ENCODE results near the gene FSD2.

The FSD2 gene, protein sequence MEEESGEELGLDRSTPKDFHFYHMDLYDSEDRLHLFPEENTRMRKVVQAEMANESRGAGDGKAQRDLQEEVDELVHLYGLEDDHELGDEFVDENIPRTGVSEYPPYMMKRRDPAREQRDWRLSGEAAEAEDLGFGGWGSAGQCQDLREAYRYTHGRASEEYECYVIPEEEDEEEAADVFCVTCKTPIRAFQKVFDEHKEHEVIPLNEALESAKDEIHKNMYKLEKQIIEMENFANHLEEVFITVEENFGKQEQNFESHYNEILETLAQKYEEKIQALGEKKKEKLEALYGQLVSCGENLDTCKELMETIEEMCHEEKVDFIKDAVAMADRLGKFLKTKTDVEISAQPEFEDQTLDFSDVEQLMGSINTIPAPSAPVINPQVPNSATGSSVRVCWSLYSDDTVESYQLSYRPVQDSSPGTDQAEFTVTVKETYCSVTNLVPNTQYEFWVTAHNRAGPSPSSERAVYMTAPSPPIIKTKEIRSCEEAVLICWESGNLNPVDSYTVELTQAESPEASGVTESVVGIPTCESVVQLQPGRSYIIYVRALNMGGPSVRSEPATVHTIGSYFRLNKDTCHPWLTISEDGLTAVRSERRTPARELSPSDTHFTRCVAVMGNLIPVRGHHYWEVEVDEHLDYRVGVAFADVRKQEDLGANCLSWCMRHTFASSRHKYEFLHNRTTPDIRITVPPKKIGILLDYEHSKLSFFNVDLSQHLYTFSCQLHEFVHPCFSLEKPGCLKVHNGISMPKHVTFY

DNA sequence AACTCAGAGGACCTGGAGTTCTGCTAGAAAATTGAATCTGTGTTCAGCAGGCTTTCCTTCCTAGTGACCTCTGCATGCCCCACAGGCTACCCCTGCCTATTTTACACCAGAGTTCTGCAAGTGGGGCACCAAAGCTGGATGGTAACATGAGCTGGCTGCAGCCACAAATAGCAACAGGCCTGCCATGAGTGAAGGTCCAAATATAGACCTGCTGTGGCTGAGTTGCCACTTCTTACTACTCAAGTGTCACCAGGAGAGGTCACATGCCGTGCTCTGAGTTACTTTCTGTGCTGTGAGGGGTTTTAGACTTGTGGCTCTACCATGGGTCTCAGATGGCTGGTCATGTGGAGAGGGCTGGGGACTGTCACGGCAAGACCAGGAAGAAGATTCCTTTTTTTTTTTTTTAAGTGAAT, at the start of gene FSD2:
Gene FSD2 (minus strand): TSS at position 76 of the 413 bp plus-strand sequence. CDS start 18,679 bp downstream, outside the sequence.
- DNase-seq (ENCODE audit: low spot score), result no peak

DNA sequence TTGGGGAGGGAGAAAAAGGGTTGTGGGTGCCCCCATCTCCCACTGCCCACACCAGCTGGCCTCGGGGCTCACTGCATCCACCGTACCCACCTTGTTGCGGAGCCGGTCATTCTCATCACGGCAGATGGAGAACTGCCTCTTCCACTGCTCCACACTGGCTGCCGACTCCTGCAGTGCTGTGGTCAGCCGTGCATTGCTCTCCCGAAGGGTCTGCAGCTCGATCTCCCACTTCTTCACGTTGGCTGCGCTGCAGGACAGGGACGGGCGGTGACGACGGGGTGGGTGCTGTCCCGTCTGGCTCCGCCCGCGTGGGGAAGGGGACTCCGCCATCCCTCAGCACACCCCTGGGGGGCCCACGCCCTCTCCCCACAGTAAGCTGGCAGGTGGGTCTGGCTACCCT, 48.7 kb upstream of the FSD2 start:
- no peak for DNase-seq (ENCODE audit: low spot score)

DNA sequence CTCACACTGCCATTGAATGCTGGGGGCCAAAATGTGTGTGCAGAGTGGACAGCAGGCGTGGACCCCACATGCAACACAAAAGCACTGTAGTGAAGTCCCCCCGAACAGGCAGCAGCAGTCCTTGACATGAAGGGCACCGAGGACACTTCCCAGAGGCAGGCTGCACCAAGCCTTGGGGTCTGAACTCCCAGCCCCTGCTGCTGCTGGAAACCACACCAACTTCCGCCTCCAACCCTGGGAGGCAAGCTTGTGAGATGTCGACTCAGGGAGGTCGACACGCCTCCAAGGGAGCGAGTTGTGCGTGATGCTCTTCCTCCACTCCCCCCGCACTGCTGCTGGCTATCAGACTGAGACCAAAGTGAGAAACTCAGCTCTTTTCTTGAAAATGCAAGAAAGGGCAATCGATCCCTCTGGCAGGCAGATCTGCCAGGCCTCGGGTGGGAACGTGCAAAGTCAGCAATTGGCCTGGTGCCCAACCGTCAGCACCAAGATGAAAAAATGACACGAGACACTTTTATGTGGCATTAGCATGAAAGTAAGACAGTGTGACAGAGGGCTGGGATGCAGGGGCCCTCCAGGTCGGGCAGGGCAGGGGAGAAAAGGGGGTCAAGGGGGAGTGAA, 47.2 kb upstream of the FSD2 start:
- no peak for DNase-seq (ENCODE audit: low spot score)

DNA sequence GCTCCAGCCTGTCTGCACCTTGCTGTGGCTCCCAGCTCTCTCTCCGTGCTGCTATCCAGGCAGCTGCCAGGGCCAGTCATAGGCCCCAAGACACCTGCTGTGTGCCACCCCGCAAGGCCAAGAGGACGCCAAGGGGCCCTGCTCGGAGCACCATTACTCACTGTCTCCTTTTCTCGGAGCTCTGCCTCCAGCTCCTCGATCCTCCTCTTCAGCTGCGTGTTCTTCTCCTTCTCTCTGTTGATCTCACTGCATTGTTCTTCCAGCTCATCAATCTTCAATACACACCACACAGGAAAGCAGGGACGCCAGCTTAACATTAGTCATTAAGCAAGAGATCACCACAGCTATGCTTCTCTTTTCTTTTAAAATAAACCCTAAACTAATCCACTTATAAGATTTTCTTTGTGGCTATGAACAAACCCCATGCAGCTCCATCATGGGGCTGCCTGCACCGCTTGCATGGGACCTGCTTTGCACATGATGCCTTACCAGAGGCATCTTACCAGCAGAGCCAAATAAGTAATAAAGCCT, 46.2 kb upstream of the FSD2 start:
- no peak for DNase-seq (ENCODE audit: low spot score)

DNA sequence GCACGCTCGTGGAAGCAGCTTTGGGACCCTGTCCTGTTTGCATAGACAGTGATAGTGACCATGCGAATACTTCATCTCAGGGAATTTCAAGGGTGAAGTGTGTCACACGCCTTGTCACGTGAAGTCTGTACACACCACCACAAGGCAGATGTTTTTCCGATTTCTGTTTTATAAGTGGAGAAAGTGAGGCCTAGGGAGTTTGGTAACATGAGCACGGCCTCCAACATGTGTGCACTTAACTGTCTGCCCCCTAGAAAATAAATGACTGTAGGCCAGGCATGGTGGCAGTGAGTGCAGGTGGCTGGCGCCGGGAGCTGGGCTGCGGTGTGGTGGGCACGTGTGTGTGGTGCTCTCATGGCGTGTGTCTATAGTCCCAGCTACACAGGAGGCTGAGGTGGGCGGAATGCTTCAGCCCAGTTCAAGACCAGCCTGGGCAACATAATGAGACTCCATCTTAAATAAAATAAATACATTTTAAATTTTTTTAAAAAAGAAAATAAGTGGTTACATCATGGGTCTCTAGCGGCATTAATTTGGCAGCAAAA, 45.5 kb upstream of the FSD2 start:
- DNase-seq (ENCODE audit: low spot score), result no peak

DNA sequence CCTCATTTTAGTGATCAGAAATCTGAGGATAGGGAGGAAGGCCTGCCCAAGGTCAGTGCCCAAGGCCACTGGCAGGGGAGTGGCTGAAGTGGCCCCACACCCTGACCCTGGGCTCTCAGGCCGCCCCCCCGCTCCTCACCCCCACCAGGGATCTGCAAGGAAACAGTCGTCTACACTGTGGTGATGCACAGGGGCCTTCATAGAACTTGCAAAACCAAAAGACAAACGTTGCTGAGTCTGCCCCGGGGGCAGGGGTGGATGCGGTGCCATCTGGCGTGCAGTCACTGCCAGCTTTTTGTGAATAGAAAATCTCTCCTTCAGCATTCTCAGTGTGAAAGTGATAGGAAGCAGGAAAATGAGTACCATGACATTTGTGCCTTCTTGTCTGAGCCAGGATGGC, 44.9 kb upstream of the FSD2 start:
- DNase-seq (ENCODE audit: low spot score), result peak; percentile 27

DNA sequence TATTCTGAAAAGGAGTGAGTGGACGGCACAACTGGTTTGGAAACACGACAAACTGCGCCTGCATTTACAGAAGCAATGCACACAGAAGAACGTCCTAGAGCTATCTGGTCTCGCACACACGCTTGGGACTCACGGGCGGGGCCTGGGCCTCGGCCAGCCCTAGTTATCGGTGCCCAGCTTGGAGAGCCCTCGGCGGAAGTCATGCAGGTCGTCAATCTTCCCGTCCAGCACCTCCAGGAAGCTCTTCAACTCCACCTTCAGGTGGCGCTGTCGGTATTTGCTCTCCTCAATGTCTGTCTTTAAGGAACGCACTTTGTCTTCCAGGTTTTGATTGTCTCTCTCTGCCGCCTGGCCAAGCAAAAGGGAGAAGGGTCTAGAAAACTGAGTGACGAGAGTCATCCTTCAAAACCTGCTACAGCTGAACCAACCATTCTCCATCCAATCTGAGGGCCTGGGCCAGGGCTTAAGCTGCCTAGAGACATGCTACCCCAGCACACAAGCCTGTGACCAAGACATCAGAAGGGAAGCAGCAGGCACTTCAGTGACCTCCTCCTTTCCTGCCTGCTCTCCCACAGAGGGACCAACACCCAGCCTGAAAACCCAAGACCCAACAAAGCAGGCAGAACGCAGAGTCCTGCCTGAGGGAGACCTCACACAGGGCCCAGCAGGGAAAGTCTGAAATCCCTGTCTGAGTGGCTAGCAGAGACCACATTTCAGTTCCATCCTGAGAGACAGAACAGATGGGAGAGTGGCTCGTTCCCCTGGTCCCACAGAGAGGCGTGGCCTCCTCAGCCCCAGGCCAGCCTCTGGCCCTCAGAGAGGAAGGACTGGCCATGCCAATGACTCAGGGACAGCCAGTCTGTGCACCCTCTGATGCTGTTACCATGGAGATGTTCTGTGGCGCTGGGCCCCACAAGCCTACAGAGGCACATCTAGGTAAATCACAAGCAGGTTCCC, 44.0 kb upstream of the FSD2 start:
- peak; percentile 80 for DNase-seq (ENCODE audit: low spot score)

DNA sequence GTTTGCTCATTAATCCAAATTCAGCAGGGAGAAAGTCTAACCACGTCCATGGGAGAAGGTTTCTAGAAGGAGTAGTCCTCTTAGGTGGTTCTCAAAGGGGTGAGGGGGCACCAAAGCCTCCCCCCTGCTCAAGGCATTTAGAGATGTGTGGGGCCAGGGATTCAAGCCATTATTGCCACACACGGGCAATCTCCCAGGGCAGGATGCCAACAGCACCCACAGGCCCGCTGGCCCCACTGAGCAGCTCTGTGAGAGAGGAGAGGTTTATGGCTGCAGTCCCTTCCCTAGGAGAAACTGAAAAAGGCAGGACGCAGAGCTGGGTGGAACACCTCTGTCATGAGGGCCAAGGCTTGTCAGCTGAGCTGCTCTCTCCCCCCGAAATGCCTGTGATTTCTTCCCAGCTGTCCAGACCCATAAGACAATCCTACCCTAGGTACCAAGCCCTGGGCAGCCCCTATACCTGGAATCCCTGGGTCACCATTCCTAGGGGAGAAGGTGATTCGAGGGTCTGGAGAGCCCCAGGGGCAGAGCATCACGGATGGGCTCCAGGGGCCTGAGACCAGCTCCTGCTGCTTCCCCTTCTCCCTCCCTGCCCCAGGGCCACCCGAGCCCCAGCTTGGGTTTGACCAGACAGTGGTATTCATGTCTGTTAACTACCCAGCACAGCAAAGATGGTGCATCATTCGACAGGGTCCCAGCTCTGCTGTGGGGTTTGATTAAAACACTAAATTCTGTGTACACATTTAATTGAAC, 42.5 kb upstream of the FSD2 start:
- DNase-seq (ENCODE audit: low spot score), result no peak

DNA sequence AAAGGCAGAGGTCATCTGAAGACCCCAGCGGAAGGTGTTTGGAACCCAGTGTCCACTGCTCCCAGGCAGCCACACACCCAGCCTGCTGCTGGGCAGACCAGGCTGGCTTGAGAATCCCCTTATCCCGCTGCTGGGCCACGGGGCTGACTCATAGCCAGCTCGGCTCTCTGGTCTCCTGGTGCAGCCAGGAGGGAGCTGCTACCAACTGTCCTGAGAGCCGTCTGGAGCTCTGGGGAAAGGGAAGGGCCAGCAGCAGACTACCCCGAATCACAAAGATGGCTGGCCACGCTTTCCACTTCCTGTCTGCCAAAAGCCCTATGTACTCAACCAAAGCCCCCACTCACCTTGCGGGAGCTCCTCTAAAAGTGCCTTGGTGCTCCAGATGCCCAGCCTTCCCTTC, 41.8 kb upstream of the FSD2 start:
- no peak for DNase-seq (ENCODE audit: low spot score)

DNA sequence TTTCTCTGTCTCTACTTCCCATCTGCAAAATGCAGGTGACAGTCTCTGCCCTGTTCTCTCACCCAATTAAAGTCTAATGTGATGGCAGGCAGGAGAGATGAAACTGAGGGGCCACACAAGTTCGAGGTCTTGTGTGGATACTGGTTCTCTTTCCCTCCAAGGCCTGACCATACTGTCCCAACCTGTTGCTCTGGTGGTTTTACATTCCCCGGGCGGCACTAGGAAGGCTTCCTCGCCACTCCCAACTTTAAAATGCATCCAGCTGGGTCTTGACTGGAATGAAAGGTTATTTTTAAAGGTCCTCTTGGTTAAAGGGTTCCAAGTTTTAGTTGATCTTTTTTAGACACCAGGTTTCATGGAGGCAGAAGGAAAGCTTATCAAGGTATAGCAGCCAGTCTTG, 40.8 kb upstream of the FSD2 start:
- DNase-seq (ENCODE audit: low spot score), result no peak

DNA sequence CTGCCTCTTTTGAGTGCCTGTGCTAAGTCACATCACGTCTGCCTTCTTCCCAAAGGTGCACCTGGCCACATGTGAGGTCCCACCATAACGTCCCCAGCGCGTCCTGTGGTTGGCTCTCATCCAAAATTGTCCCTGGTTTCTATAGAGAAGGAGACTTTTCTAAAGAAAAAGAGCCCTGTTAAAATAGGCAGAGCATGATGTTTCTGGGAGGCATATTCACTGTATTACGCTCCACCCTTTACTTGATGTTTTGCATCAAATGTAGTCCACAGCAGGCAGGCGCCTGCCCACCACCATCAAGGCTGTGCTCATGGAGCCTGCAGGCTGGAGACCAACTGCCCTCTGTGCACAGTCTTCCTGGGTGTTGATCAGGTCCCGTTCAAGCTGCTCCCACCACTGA, 39.8 kb upstream of the FSD2 start:
- no peak for DNase-seq (ENCODE audit: low spot score)

DNA sequence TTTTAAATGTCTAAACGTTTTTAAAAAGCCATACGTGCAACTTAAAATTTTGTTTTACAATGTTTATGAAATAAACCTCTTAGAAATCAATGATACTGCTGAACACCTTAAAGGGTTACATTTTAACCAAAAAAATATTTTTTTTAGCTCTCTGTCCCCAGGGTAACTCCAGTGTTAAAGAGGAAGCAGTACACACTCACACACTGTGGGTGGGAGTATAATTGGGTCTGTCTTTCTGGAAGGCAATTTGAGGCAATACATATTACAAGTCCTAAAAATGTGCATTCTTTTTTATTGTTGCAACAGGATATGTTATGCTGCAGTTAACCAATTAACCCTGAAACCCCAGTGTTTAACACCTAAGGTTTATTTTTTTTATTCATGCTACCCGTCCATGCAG, 37.7 kb upstream of the FSD2 start:
- no peak for DNase-seq (ENCODE audit: low spot score)

DNA sequence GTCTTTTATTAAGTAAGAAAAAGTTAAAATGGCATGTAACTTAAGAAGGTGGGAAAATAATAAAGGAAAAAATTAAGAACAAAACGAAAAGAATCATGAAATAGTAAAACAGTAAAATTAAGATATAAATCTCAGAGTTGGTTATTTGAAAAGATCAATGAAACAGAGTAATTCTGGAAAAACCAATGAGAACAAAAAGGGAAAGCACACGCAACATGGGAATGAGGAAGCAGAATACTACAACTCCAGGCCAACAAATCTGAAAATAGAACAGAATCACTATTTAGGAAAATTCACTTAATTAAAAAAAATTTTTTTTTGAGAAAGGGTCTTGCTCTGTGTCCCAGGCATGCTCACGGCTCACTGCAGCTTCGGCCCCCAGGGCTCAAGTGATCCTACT, 34.3 kb upstream of the FSD2 start:
- DNase-seq (ENCODE audit: low spot score), result no peak

DNA sequence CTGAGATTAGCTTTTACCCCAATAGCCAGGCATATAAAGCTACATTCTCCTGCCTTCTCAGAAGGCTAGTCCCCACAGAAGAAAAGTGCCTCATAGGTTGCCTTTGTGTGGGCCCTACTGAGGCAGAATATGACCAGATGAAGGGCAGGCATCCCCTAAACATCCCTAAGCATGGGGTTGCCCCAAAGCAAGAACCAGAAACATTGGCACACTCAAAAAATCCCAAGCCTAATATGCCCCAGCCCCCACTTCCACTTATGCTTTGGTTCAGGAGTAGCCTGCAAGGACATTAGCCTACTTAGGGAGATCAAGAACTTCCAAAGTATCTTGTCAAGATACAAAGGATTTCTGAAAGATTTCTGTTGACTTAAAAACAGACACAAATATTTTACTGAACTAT, 33.3 kb upstream of the FSD2 start:
- no peak for DNase-seq (ENCODE audit: low spot score)

DNA sequence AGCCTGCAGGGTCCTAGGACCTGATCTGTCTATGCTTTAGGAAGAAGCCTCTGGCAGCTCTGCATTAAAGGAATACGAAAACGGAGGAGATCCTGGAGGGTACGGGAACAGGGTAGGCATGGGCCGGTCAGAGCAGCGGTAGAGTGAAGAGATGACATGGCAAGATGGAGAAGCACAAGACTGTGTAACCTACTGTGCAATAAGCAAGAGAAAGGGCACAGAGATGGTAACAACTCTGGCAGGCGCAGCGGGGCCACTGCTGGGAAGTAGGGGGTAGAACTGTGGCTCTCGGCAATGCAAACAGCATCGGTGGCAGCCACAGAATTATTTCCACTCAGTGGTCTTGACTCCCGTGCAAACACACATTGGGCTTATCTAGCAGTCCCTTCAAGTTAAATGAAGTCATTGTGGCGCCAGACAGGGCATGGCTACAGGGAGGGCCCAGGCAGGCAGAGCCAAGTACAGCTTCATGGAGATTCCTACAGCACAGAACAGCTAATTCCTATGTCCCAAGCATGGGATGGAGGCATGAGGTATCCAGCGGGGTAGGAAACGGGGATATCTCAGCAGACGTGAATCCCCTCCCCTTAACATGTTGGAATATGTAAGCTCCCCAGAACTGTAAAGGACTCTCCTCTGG, 32.3 kb upstream of the FSD2 start:
- no peak for DNase-seq (ENCODE audit: low spot score)

DNA sequence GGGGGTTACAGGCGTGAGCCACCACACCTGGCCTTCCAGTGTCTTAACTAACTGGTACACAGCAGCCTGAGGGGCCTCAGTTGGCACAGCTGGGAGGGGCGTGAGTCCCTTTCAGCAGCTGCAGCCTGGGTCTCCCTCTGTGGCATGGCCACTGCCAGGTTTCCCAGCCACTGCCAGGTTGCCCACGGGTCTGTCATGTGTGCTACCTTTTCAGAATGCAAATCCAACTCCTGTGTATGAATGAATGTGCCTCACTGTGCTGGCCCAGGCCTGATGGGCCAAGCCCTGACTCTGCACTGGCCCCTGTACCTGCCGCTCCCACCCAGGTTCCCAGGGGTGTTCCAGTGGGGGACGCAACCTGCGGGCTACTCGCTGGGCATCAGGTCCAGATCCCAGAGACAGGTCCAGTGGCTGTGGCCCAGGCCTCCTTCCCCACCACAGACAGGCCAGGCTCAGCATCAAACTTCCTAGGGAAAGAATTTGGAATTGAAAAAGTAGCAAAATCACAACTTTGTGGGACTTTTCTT, 29.6 kb upstream of the FSD2 start:
- DNase-seq (ENCODE audit: low spot score), result no peak

DNA sequence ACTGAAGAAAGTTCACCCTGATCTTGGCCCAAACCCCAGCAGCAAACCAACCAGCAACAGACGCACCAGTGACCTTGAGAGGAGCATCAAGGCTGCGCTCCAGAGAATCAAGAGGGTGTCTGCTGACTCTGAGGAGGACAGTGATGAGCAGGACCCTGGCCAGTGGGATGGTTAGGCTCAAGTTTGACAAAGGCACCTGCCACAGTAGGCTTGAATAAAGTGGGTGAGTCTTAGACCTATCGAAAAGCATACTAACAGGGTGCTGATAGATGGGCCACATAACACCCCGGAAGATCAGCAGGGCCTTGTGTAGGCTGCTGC, 27.5 kb upstream of the FSD2 start:
- DNase-seq (ENCODE audit: low spot score), result no peak

DNA sequence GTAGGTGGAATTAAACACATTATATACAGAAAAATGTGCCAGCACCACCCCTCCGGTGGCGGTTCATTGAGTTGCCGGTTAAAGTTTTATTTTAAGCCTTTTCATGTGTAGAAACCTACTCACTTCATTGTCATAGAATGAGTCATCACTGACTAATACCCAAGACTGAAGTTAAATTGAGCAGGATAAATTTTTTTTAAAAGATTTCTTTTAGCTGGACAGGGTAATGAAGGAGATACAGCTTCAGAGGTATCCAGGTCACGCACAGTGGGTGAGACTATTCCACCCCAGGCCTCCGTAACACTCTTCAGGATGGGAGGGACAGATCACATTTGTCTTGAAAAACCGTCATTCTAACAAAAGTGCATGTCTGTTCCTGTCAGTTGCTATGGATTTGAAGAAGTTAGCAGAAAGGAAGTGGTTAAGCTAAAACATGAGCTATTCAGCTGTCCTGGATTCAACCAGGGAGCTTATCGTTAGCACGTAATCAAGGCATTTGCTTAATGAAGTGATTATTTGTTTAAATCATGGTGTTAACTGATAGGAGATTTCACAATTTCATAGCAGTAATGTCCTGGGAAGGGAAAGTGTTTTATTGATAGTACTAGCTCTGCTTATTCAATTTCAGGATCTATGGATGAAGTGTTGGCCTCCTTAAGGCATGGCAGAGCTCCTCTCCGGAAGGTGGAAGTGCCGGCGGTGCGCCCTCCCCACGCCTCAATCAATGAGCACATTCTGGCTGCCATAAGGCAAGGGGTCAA, 26.9 kb upstream of the FSD2 start:
- no peak for DNase-seq (ENCODE audit: low spot score)

DNA sequence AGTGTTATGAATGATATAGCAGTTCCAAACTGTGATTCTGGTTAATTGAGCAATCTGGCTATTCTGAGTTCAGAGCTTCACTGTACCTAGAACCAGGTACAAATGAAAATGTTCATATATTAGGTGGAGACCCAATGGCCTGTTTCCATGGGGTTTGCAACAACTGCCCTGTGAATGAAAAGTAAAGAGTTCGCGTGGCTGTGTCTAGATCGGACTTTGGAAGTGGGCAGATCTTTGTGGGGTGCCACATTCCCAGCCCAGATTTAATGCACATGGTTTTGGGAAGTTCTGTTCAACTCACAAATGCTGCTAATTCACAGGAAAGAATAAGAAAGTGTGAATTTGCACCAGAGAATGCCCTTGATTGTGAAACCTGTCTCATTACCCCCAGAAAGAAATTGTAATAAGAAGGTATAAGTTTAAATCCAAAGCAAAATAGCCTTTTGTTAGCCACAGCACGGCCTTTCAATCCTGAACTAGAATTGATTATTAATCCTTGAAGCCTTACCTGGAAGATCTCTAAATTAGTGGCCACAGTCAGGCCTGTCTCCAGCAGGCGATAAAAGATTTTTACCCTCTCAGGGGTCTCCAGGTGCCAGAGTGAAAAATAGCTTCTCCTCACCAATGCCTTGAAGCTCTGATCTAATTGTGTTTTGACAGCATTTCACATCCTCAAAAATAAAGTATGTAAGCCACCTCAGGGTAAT, 26.2 kb upstream of the FSD2 start:
- no peak for DNase-seq (ENCODE audit: low spot score)
